Ishikawa (cell line): ENCODE measurements around the gene ANKFY1.

Source experiments
- CEBPB ChIP-seq: IDR thresholded peaks from 2 replicates; pipeline ENCODE4 v1.6.1; 2012
- CREB1 ChIP-seq: IDR thresholded peaks from 2 replicates; pipeline ENCODE4 v1.6.1; 2012; ENCODE audit warnings: low read depth
- EGR1 ChIP-seq: IDR thresholded peaks from 2 replicates; pipeline ENCODE4 v1.6.1; 2012
- EP300 ChIP-seq: IDR thresholded peaks from 2 replicates; pipeline ENCODE4 v1.6.1; 2012; ENCODE audit warnings: borderline replicate concordance
- FOXM1 ChIP-seq: IDR thresholded peaks from 2 replicates; pipeline ENCODE4 v1.6.1; 2012; ENCODE audit warnings: low read depth, borderline replicate concordance
- MAX ChIP-seq: IDR thresholded peaks from 2 replicates; pipeline ENCODE4 v1.6.1; 2012
- NFIC ChIP-seq: IDR thresholded peaks from 2 replicates; pipeline ENCODE4 v1.6.1; 2012
- RAD21 ChIP-seq: IDR thresholded peaks from 2 replicates; pipeline ENCODE4 v1.6.1; 2012; ENCODE audit warnings: low read depth
- REST ChIP-seq: IDR thresholded peaks from 2 replicates; pipeline ENCODE4 v1.6.1; 2012; ENCODE audit warnings: low read depth, mild to moderate bottlenecking
- TAF1 ChIP-seq: IDR thresholded peaks from 2 replicates; pipeline ENCODE4 v1.6.1; 2012; ENCODE audit warnings: low read depth, mild to moderate bottlenecking
- TCF12 ChIP-seq: IDR thresholded peaks from 2 replicates; pipeline ENCODE4 v1.6.1; 2012; ENCODE audit warnings: low read depth
- TEAD4 ChIP-seq: IDR thresholded peaks from 2 replicates; pipeline ENCODE4 v1.6.1; 2012
- USF1 ChIP-seq: IDR thresholded peaks from 2 replicates; pipeline ENCODE4 v1.6.1; 2012
- YY1 ChIP-seq: IDR thresholded peaks from 2 replicates; pipeline ENCODE4 v1.6.1; 2012; ENCODE audit warnings: low read depth
- ZBTB7A ChIP-seq: IDR thresholded peaks from 2 replicates; pipeline ENCODE4 v1.6.1; 2012; ENCODE audit warnings: low read depth

Gene ANKFY1

GRCh38 chr17:4150096-4150495 is 113.7 kb downstream of the ANKFY1 start:
- TF ChIP-seq REST: no peak
- TF ChIP-seq TCF12: no peak
- no peak for TF ChIP-seq EGR1
- no peak for TF ChIP-seq CEBPB
- TF ChIP-seq ZBTB7A: no peak
- no peak for TF ChIP-seq FOXM1
- no peak for TF ChIP-seq NFIC
- no peak for TF ChIP-seq RAD21
- no peak for TF ChIP-seq MAX
- no peak for TF ChIP-seq TAF1
- no peak for TF ChIP-seq EP300
- no peak for TF ChIP-seq TEAD4
- TF ChIP-seq USF1: no peak
- TF ChIP-seq CREB1: no peak
- TF ChIP-seq YY1: no peak

- TF ChIP-seq NFIC: no peak
Observed at GRCh38 chr17:4148611-4149308, 115.0 kb downstream of the ANKFY1 start.

- no peak for TF ChIP-seq FOXM1
- TF ChIP-seq CEBPB: no peak
- TF ChIP-seq TCF12: no peak
- no peak for TF ChIP-seq MAX
- no peak for TF ChIP-seq RAD21
- TF ChIP-seq TAF1: no peak
- no peak for TF ChIP-seq YY1
- no peak for TF ChIP-seq NFIC
- TF ChIP-seq EP300: no peak
- TF ChIP-seq TEAD4: no peak
- no peak for TF ChIP-seq CREB1
- no peak for TF ChIP-seq EGR1
- TF ChIP-seq REST: no peak
- TF ChIP-seq USF1: no peak
- TF ChIP-seq ZBTB7A: no peak
Observed at GRCh38 chr17:4147751-4148310, 115.9 kb downstream of the ANKFY1 start.

GRCh38 chr17:4146641-4147040 is 117.1 kb downstream of the ANKFY1 start:
- TF ChIP-seq NFIC (no peak), ZBTB7A (no peak), CREB1 (no peak), FOXM1 (no peak), USF1 (no peak), REST (no peak), TCF12 (no peak), EGR1 (no peak), RAD21 (no peak)

GRCh38 chr17:4144422-4144747 is 119.4 kb downstream of the ANKFY1 start:
- no peak for TF ChIP-seq USF1
